Heart left ventricle (tissue), 13 donors: ENCODE measurements around the gene GAS7.

ENCODE experiments used
- CTCF ChIP-seq, 12 donors: fragments of 200-600 bp; sonication (generic) in 4 of 12; IDR thresholded peaks; one replicate each; pipeline versions ENCODE4 v1.5.0 to v1.8.0; 2018 to 2022; ENCODE audit warnings: antibody characterized with exemption in 12 of 12, mild to moderate bottlenecking in 5 of 12
- POLR2A ChIP-seq, 2 donors: fragments of 450-650 bp; IDR thresholded peaks; one replicate each; pipeline ENCODE4 v1.6.1; 2017; ENCODE audit warnings: antibody characterized with exemption in 2 of 2, mild to moderate bottlenecking in 2 of 2, moderate library complexity in 2 of 2
- donor health status: ischemic (EF 13 %, LVEDD 7.1; RV severe dilation, severe dysfunction).
- donor health status: DM: no; HTN: yes; CAD: no.
- donor health status: DM: no; HTN: no; CAD: no.
- donor health status: ischemic (EF 25% LVEDD 6.9; RV normal size, moderate dysfunction).
- donor health status: ischemic (EF 25% LVEDD 5.7; RV mildly dilated, moderate dysfunction).
- donor health status: ischemic (EF 35%, LVEDD 5.7; RV mildly dilated, moderate dysfunction).
- donor health status: nonischemic (EF 11% LVEDD 7.7; RV severe dilation, severe dysfunction).
- donor health status: DM: yes; HTN: yes; CAD: no.
- donor health status: PGD.
- donor health status: ischemic (EF 29% LVEDD 5.4; RV normal size, mild dysfunction).
- donor health status: nonischemic (EF 23%, LVEDD 6.1; RV moderate dilation, normal function).

DNA sequence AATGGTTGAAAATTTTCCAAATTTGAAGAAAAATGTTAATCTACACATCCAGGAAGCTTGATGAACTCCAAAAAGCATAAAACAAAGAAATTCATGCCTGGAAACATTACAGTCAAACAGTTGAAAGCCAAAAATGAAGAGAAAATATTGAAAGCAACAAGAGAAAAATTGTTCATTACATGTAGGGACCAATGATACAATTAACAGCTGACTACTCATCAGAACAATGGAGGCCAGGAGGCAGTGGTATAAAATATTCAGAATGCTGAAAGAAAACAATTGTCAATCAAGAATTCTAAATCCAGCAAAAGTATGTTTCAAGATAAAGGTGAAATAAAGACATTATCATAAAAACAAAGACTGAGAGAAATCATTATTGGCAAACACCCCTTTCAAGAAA is 315.0 kb downstream of the GAS7 start:
- no peak for TF ChIP-seq CTCF (IDR thresholded peaks at IDR 0.05)
- no peak for TF ChIP-seq POLR2A (IDR thresholded peaks at IDR 0.05)
